Activated CD4-positive, alpha-beta T cell treated with anti-CD3 and anti-CD28 coated beads for 24 hours (primary cell): ENCODE measurements around the gene RPUSD4.

Experiments used
- DNase-seq, 2 donors: peaks; one replicate each; pipeline ENCODE4 v3.0.0-alpha.2; 2020; ENCODE audit warnings: low read depth in 2 of 2

Gene RPUSD4

GRCh38 chr11:126182787-126183445 is 28.5 kb downstream of the RPUSD4 start:
- DNase-seq = no peak

- DNase-seq = no peak
These were observed 29.3 kb downstream of the RPUSD4 start for GRCh38 chr11:126181939-126182730.

GRCh38 chr11:126176853-126177470 is 34.5 kb downstream of the RPUSD4 start:
- DNase-seq = no peak

GRCh38 chr11:126175393-126175792 is 36.1 kb downstream of the RPUSD4 start:
- DNase-seq = no peak

GRCh38 chr11:126174816-126175215 is 36.6 kb downstream of the RPUSD4 start:
- no peak for DNase-seq

GRCh38 chr11:126173257-126173656 is 38.2 kb downstream of the RPUSD4 start:
- DNase-seq = no peak

- no peak for DNase-seq
These were observed 38.8 kb downstream of the RPUSD4 start for GRCh38 chr11:126172596-126173038.

- DNase-seq = no peak
These were observed 42.2 kb downstream of the RPUSD4 start for GRCh38 chr11:126169291-126169690.

GRCh38 chr11:126167488-126167887 is 44.0 kb downstream of the RPUSD4 start:
- DNase-seq = no peak

- DNase-seq = no peak
These were observed 45.0 kb downstream of the RPUSD4 start for GRCh38 chr11:126166413-126166812.

- DNase-seq = no peak
These were observed 45.7 kb downstream of the RPUSD4 start for GRCh38 chr11:126165757-126166156.

GRCh38 chr11:126165311-126165720 is 46.1 kb downstream of the RPUSD4 start:
- no peak for DNase-seq

GRCh38 chr11:126164781-126165180 is 46.7 kb downstream of the RPUSD4 start:
- DNase-seq = no peak

- no peak for DNase-seq
These were observed 47.7 kb downstream of the RPUSD4 start for GRCh38 chr11:126163779-126164178.

GRCh38 chr11:126163074-126163700 is 48.3 kb downstream of the RPUSD4 start:
- DNase-seq = no peak

GRCh38 chr11:126162306-126163030 is 49.0 kb downstream of the RPUSD4 start:
- no peak for DNase-seq

- DNase-seq = no peak
These were observed 50.4 kb downstream of the RPUSD4 start for GRCh38 chr11:126161023-126161391.

GRCh38 chr11:126160345-126161022 is 51.0 kb downstream of the RPUSD4 start:
- no peak for DNase-seq

GRCh38 chr11:126159719-126160344 is 51.6 kb downstream of the RPUSD4 start:
- no peak for DNase-seq

- no peak for DNase-seq
These were observed 53.2 kb downstream of the RPUSD4 start for GRCh38 chr11:126158054-126158791.
